Smooth muscle cell (in vitro differentiated cells): ENCODE data around the gene TAF1B. TPM values are rescaled to one million over a fixed set of nuclear protein-coding genes. Genes with fewer than 3 reads are reported as not detected.

Experiments
- DNase-seq: peaks from one replicate; lab custom pipeline; 2025; ENCODE audit not compliant: unreplicated experiment; lab: John Stamatoyannopoulos, UW
- H2AFZ ChIP-seq: fragments of 200-600 bp; sonication (generic); 2 replicates; pipeline ENCODE4 v1.6.0; 2016; ENCODE audit warnings: antibody characterized with exemption, low read depth, mild to moderate bottlenecking
- H3F3A ChIP-seq: fragments of 200-600 bp; sonication (generic); 2 replicates; pipeline ENCODE4 v1.6.0; 2017; ENCODE audit warnings: antibody characterized with exemption, low read depth
- H3K27ac ChIP-seq: fragments of 200-600 bp; sonication (generic); 2 replicates; pipeline ENCODE4 v1.5.1; 2016; ENCODE audit warnings: low read depth, mild to moderate bottlenecking
- H3K27me3 ChIP-seq: fragments of 200-600 bp; sonication (generic); 2 replicates; pipeline ENCODE4 v1.6.1; 2016; ENCODE audit warnings: low read depth, mild to moderate bottlenecking
- H3K36me3 ChIP-seq: fragments of 200-600 bp; sonication (generic); 2 replicates; pipeline ENCODE4 v1.5.1; 2016; ENCODE audit warnings: low read depth
- H3K4me1 ChIP-seq: fragments of 200-600 bp; sonication (generic); 2 replicates; pipeline ENCODE4 v1.5.1; 2016; ENCODE audit warnings: low read depth
- H3K4me2 ChIP-seq: fragments of 200-600 bp; sonication (generic); 2 replicates; pipeline ENCODE4 v1.6.0; 2016; ENCODE audit warnings: mild to moderate bottlenecking
- H3K4me3 ChIP-seq: fragments of 200-600 bp; sonication (generic); 2 replicates; pipeline ENCODE4 v1.5.1; 2016; ENCODE audit warnings: mild to moderate bottlenecking
- H3K79me2 ChIP-seq: fragments of 200-600 bp; sonication (generic); 2 replicates; pipeline ENCODE4 v1.6.0; 2016; ENCODE audit warnings: low read depth, mild to moderate bottlenecking
- H3K9ac ChIP-seq: fragments of 200-600 bp; sonication (generic); 2 replicates; pipeline ENCODE4 v1.6.0; 2016; ENCODE audit warnings: low read depth
- H3K9me3 ChIP-seq: fragments of 200-600 bp; sonication (generic); replicated peaks from 2 replicates; pipeline ENCODE4 v1.5.1; 2016; ENCODE audit warnings: low read depth
- H4K20me1 ChIP-seq: fragments of 200-600 bp; sonication (generic); 2 replicates; pipeline ENCODE4 v1.6.0; 2016; ENCODE audit warnings: low read depth
- WGBS: methylation state at CpG from one replicate; pipeline ENCODE4 v1.1.7; 2016; ENCODE audit warnings: low lambda C conversion rate; 5-methylcytosine and 5-hydroxymethylcytosine counted together
- polyA plus RNA-seq: library from polyadenylated mRNA; unstranded; fragments of >200 nt; fragmentation: Nextera tagmentation; extraction: Ambion mirVana; gene quantifications from 2 replicates; pipeline ENCODE4 v1.2.1, GENCODE V29; 2016
- total RNA-seq: library from RNA; depleted of rRNA; stranded (reverse); fragments of >200 nt; gene quantifications from 2 replicates; pipeline ENCODE4 v1.2.3, GENCODE V29; 2014
- TF ChIP-seq, protein P1 (sequence below): fragments of 200-600 bp; sonication (generic); IDR thresholded peaks from 2 replicates; pipeline ENCODE4 v1.5.1; 2017; ENCODE audit warnings: borderline replicate concordance, mild to moderate bottlenecking, antibody characterized with exemption; ENCODE audit not compliant: insufficient read depth, poor library complexity, severe bottlenecking

TAF1B gene
- total and polyA plus RNA-seq, 2 experiments from 2014 or later = 4.5 to 11.2 TPM

DNA sequence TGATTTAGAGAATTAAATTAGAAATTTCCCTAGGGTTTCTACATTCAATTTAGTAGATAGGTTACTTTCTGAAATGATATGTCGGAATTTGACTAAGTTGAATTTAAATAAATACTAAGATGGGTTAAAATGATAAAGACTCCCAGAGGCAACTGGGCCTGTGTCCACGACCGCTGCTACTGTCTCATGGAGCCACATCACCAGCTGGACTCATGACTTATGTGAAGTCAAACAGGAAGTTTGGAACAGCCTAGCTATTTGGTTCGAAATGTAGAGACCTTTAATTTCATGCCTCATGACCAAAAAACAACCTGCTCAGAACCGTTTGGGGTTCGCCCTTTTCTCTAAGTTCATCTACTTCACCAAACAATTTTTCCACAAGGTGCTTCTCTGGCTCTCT lies 130.4 kb downstream of the TAF1B start:
- TF ChIP-seq, protein P1, sequence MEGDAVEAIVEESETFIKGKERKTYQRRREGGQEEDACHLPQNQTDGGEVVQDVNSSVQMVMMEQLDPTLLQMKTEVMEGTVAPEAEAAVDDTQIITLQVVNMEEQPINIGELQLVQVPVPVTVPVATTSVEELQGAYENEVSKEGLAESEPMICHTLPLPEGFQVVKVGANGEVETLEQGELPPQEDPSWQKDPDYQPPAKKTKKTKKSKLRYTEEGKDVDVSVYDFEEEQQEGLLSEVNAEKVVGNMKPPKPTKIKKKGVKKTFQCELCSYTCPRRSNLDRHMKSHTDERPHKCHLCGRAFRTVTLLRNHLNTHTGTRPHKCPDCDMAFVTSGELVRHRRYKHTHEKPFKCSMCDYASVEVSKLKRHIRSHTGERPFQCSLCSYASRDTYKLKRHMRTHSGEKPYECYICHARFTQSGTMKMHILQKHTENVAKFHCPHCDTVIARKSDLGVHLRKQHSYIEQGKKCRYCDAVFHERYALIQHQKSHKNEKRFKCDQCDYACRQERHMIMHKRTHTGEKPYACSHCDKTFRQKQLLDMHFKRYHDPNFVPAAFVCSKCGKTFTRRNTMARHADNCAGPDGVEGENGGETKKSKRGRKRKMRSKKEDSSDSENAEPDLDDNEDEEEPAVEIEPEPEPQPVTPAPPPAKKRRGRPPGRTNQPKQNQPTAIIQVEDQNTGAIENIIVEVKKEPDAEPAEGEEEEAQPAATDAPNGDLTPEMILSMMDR = no peak
- 82% methylated on average over 6 of the region's 6 CpGs for WGBS
- Histone ChIP-seq H4K20me1 (no peaks in the 10 kb centered on the region), H3K27ac (peak overlapping the region; percentile 75), H3K9me3 (no peaks in the 10 kb centered on the region), H3F3A (peaks cover 23% of the 10 kb centered on the region), H3K4me3 (no peak overlapping the region), H3K79me2 (no peaks in the 10 kb centered on the region), H3K4me2 (peak overlapping the region; percentile 40), H3K4me1 (peaks cover 35% of the 10 kb centered on the region), H3K36me3 (no peaks in the 10 kb centered on the region), H2AFZ (no peak overlapping the region), H3K9ac (no peak overlapping the region), H3K27me3 (no peaks in the 10 kb centered on the region)
- DNase-seq = no peak

DNA sequence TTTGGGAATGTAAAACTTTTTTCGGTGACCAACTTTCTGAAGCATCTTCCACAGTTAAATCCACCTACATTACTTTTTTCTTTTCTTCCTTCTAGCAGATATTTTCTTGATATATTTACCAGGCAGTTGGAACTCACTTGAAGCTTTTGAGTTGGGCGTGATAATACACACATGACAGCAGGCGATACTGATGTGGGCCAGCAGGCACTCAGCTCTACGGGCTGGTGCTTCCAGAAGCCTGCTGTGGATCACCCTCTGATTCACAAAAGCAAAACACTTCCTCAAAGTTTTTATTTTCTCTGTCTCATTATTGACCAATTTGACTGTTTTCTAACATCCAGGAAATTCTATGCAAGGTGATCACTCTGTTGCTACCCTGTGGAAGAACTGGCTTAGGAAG lies 131.1 kb downstream of the TAF1B start:
- peak overlapping the region; percentile 75 for H3K27ac ChIP-seq
- H3K9me3 ChIP-seq = no peaks in the 10 kb centered on the region
- H3K4me2 ChIP-seq = peak overlapping the region; percentile 16
- H4K20me1 ChIP-seq = no peaks in the 10 kb centered on the region
- no peak overlapping the region for H3K4me3 ChIP-seq
- H3K79me2 ChIP-seq = no peaks in the 10 kb centered on the region
- WGBS = 54% methylated on average over 4 of the region's 4 CpGs
- H2AFZ ChIP-seq = no peak overlapping the region
- no peaks in the 10 kb centered on the region for H3K36me3 ChIP-seq
- H3K9ac ChIP-seq = no peak overlapping the region
- TF ChIP-seq, protein P1 = no peak
- peaks cover 35% of the 10 kb centered on the region for H3K4me1 ChIP-seq
- no peaks in the 10 kb centered on the region for H3K27me3 ChIP-seq
- no peak for DNase-seq
- H3F3A ChIP-seq = peaks cover 23% of the 10 kb centered on the region

DNA sequence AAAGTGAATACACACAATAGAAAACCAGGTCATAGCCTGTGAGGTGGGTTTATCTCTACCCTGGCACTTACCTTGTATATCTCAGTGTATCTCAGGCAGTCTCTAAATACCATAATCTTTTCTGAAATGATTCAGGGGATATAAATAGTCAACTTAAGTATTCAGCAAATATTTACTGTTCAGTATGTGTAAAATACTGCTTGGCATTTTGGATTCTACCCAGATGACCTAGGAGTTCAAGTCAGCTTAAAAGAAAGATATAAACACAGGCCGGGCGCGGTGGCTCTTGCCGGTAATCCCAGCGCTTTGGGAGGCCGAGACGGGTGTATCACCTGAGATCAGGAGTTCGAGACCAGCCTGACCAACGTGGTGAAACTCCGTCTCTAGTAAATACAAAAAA lies 132.1 kb downstream of the TAF1B start:
- 70% methylated on average over 10 of the region's 10 CpGs for WGBS
- Histone ChIP-seq H3K27ac (peak overlapping the region; percentile 21), H3K9ac (no peak overlapping the region), H3K4me2 (no peak overlapping the region), H3K79me2 (no peaks in the 10 kb centered on the region), H4K20me1 (no peaks in the 10 kb centered on the region), H3K4me3 (no peak overlapping the region), H3K36me3 (no peaks in the 10 kb centered on the region), H2AFZ (no peak overlapping the region), H3K4me1 (peaks cover 32% of the 10 kb centered on the region), H3F3A (peaks cover 23% of the 10 kb centered on the region), H3K27me3 (no peaks in the 10 kb centered on the region), H3K9me3 (no peaks in the 10 kb centered on the region)
- TF ChIP-seq, protein P1 = no peak
- no peak for DNase-seq

DNA sequence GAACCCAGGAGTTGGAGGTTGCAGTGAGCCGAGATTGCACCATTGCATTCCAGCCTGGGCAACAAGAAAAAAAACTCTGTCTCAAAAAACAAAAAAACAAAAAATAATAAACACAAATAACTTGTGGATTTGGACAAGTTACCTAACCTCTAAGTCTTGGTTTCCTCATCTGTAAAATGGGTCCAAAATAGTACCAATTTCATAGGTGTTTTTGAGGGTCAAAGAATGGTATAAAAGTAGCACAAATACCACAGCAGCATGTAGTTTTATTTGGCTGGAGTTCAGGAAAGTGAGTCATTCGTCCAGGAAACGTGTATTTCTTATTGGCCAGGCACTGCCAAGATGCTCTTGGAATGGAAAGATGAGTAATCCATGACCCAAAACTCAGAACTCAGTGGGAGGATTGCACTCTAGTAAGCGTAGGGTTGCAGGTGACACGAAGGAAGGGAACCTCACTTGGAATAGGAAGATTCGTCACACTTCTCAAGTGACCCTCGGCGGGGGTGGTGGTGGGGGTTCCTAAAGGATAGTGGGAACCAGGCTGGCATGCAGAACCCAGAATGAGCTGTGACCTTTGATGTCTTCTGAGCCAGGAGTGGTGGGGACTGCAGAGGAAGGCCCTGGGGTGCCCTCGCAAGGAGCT lies 132.7 kb downstream of the TAF1B start:
- no peaks in the 10 kb centered on the region for H3K36me3 ChIP-seq
- 64% methylated on average over 9 of the region's 9 CpGs for WGBS
- no peaks in the 10 kb centered on the region for H3K27me3 ChIP-seq
- DNase-seq = no peak
- no peak overlapping the region for H3K9ac ChIP-seq
- H3K4me3 ChIP-seq = no peak overlapping the region
- H3K79me2 ChIP-seq = no peaks in the 10 kb centered on the region
- no peak overlapping the region for H3K4me2 ChIP-seq
- peaks cover 23% of the 10 kb centered on the region for H3F3A ChIP-seq
- TF ChIP-seq, protein P1 = no peak
- H3K9me3 ChIP-seq = no peaks in the 10 kb centered on the region
- H2AFZ ChIP-seq = no peak overlapping the region
- peaks cover 26% of the 10 kb centered on the region for H3K4me1 ChIP-seq
- peak overlapping the region; percentile 21 for H3K27ac ChIP-seq
- H4K20me1 ChIP-seq = no peaks in the 10 kb centered on the region
